ENCODE data around the gene SPTSSA. TPM values are rescaled to one million over a fixed set of nuclear protein-coding genes. Genes with fewer than 3 reads are reported as not detected.

The SPTSSA gene, protein sequence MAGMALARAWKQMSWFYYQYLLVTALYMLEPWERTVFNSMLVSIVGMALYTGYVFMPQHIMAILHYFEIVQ
- 10 to 100 TPM; 11.5 to 32.1 (median 16.5) TPM for total RNA-seq

DNA sequence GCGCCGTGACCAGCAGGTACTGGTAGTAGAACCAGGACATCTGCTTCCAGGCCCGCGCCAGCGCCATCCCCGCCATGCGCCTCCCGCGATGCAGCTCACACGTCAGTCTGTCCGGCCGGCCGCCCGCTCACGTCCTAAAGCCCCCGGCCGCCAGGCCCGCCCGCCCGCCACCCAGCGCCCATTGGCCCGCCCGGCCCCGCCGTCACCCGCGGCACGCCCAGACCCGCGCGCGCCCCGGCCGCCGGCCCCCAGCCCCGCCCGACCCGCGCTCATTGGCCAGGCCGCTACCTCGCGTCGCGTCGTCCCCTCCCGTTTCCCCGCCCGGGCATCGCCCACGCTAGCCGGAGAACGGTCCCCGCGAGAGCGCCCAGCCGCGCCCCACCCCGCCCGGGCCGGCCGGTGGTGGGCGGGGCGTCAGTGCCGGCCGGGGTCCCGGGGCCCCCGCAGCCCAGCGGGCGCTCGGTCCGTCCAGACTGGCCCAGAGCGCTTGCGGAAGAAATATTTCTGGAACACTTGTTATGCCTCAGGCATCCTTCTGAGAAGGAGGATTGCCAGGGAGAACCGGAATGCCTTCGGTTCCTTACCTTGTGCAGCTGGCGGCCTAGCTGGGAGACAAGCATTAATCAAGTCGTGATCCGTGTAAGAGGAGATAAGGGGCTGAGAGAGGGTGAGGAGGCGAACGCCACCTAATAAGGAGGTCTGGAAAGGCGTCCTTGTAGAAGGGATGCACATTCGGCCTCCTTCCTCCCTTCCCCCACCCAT lies at the start of gene SPTSSA:
Gene SPTSSA (minus strand): TSS at position 109 of the 762 bp plus-strand sequence. CDS start 33 bp downstream, at position 76.
- TF ChIP-seq, protein P1, sequence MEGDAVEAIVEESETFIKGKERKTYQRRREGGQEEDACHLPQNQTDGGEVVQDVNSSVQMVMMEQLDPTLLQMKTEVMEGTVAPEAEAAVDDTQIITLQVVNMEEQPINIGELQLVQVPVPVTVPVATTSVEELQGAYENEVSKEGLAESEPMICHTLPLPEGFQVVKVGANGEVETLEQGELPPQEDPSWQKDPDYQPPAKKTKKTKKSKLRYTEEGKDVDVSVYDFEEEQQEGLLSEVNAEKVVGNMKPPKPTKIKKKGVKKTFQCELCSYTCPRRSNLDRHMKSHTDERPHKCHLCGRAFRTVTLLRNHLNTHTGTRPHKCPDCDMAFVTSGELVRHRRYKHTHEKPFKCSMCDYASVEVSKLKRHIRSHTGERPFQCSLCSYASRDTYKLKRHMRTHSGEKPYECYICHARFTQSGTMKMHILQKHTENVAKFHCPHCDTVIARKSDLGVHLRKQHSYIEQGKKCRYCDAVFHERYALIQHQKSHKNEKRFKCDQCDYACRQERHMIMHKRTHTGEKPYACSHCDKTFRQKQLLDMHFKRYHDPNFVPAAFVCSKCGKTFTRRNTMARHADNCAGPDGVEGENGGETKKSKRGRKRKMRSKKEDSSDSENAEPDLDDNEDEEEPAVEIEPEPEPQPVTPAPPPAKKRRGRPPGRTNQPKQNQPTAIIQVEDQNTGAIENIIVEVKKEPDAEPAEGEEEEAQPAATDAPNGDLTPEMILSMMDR (IDR thresholded peaks at IDR 0.05; ENCODE audit: low read depth) = no peak

DNA sequence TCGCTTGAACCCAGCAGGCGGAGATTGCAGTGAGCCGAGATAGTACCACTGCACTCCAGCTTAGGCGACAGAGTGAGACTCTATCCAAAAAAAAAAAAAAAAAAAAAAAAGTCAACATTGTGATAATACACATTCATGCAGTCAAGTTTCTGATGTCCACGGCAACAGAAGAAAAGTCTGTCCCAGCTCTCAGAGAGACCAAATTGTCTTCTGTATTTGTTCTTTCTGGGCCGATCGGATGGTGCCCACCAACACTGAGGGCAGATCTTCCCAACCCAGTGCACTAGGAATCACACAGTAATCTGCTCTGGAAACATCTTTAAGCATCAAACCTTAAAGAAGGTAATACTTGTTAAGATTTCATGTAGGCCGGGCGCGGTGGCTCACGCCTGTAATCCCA lies 45.8 kb upstream of the SPTSSA start:
- TF ChIP-seq, protein P1 (IDR thresholded peaks at IDR 0.05; ENCODE audit: low read depth) = no peak

DNA sequence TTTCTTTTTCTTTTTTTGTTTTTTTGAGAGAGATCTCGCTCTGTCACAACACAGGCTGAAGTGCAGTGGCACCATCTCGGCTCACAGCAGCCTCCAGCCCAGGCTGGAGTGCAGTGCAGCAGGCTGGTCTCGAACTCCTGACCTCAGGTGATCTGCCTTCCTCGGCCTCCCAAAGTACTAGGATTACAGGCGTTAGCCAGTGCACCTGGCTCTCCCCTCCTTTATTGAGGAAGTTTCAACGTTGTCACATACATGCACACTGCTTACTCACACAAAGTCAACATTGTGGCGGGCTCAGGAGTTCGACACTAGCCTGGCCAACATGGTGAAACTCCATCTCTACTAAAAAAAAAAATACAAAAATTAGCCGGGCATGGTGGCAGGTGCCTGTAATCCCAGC lies 45.4 kb upstream of the SPTSSA start:
- TF ChIP-seq, protein P1 (IDR thresholded peaks at IDR 0.05; ENCODE audit: low read depth) = no peak

DNA sequence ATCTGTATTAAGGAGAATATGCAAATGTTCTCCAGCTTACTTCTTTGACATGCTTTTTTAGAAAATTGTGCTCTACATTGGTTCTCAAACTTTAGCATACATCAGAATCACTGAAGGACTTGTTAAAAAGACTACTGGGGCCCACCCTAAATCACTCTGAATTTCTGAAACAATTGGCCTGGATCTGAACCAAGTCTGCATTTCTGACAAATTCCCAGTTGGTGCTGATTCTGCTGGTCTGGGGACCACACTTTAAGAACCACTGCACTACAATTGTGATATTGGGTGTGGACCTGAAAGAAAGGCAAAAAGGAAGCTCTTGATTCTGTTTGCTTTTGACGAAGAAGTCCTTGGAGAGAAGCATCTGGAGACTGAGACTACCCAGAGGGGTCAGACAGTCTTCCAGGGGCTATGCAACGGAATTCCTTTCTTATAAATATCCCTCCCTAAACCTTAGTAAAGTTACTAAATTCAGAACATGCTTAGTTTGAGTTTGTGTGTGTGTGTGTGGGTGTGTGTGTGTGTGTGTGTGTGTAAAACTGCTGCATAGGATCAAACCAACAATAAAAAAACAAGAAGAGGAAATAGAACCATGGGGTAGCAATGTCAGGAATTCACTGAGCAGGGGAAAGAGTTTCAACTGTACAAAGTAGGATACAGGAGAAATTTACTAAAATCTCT lies 40.6 kb upstream of the SPTSSA start:
- TF ChIP-seq, protein P1 (IDR thresholded peaks at IDR 0.05; ENCODE audit: low read depth) = no peak

DNA sequence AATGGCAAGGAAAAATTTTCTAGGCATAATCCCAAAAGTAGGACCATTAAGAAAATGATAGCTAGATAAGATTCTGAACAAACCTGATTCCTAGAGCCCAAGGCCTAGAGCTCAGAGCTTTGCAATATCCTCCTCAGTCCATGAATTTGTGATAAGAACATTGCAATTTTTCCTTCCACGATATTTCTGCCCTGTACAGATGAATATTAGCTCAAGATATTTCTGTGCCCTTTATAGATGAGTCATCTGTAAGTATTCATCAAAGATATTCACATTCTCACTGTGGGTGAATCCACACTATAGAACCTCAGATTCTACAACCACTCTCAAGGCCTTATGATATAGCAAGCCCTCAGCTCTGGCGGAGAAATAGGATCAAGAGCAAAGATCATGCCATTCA lies 40.0 kb upstream of the SPTSSA start:
- TF ChIP-seq, protein P1 (IDR thresholded peaks at IDR 0.05; ENCODE audit: low read depth) = no peak

DNA sequence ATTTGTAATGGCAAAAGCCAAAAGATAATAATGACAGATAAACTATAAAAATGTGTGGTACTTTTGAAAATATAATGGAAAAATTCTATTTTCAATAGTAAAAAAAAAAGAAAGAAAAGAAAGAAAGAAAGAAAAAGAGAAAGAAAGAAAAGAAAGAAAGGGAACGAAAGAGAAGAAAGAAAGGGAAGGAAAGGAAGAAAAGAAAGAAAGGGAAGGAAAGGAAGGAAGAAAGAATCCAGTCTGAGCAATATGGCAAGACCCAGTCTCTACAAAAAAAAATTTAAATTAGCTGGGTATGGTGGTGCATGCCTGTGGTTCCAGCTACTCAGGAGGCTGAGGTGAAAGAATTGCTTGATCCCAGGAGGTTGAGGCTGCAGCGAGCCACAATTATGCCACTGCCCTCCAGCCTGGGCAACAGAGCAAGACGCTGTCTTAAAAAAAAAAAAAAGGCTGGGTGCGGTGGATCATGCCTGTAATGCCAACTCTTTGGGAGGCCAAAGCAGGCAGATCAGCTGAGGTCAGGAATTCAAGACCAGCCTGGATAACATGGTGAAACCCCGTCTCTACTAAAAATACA lies 39.1 kb upstream of the SPTSSA start:
- TF ChIP-seq, protein P1 (IDR thresholded peaks at IDR 0.05; ENCODE audit: low read depth) = no peak
